Measurements from ENCODE around the gene AKT1.

The AKT1 gene

DNA sequence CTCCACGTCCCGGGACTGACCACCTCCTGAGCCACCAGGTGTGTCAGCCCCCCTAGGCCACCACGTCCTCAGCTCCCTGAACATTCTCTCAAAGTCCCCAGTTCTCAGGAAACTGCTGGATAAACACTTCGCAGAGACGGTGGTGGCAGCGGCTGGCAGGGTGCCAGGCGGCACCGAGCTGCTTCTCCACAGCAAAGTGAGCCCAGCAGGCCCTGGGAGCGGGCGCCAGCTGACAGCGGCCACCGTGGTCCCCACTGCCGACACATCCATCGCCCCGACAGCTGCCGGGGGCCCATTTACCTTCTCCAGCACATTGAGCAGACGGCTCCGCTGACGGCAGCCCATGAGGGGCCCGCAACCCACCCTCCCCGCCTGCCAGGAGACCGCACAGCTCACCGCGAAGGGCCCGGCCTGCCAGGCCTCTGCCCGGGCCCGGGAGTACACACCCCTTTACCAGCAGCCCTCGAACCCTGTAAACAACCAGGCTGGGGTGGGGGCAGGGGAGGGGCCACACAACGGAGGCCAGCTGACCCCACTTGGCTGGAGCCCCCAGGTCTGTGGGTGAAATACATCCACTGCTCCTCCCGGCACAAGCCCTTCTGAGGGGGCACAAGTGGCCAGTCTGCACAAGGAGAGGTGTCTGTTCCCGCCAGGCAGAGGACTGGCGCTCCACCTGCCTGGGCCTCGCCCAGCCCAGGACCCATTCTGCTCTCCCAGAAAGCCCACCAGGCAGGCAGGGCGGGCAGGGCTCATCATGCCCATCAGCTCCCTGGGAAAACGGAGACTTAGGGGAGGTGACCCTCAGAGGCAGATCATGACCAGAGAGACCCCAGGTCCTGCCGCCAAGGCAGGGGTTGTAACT, 10.5 kb downstream of the AKT1 start:
- DNase-seq = no peak

DNA sequence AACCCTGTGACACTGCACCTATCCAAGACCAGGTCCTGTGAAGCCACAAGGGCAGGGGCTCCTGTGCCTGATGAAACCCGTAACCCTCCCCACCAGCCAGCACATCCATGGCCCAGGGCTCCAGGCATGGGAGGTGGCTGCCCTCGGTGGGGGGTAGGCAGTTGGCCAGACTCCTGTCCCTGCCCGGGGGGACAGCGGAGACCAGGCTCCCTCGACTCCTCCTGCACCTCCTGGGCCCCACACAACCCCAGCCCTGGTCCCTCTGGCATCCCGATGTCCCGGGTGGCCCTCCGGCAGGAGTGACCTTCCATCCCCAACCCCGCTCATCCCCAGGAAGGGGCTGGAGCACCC, 11.4 kb downstream of the AKT1 start:
- DNase-seq = no peak

- no peak for DNase-seq
These were observed 11.9 kb downstream of the AKT1 start for GRCh38 chr14:104783484-104784217.

GRCh38 chr14:104782808-104783139, 12.8 kb downstream of the AKT1 start:
- no peak for DNase-seq

- DNase-seq = no peak
These were observed 13.3 kb downstream of the AKT1 start for GRCh38 chr14:104782086-104782807.

DNA sequence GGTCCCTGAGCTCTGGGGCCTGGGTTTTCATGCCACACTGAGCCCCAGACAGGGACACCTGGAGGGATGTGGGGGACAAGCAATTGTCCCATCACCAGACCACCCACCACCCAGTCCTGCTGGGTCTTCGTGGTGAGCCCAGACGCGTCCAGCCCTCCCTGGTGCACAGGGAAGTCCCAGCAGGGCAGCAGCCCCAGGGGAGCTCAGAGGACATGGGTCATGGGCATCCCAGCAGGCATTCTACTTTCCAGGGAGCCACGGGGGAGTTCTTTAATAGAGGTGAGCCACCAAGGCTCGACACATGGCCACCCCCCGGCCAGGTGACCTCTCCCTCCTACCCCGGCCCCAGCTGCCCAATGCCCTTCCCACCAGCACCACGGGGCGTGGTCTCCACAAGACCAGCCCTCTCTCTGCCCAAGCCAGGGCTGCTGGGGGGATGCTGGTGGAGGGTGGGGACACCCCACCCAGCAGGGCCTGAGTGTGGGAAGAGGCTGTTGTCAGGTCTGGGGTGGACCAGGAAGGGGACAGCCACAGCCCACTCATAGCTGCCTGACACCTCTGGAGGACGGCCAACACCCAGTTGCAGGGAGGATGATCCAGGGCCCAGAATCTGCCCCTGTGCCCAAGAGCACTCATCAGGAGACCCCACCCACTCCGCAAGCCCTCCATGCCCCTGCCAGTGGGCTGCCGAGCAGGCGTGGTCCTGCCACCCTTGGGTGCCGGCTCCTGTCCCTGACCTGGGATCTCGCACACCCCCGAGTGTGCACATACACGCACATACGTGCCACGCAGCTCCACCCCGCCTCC, 14.1 kb downstream of the AKT1 start:
- no peak for DNase-seq

GRCh38 chr14:104780513-104781030, 15.0 kb downstream of the AKT1 start:
- DNase-seq = no peak

DNA sequence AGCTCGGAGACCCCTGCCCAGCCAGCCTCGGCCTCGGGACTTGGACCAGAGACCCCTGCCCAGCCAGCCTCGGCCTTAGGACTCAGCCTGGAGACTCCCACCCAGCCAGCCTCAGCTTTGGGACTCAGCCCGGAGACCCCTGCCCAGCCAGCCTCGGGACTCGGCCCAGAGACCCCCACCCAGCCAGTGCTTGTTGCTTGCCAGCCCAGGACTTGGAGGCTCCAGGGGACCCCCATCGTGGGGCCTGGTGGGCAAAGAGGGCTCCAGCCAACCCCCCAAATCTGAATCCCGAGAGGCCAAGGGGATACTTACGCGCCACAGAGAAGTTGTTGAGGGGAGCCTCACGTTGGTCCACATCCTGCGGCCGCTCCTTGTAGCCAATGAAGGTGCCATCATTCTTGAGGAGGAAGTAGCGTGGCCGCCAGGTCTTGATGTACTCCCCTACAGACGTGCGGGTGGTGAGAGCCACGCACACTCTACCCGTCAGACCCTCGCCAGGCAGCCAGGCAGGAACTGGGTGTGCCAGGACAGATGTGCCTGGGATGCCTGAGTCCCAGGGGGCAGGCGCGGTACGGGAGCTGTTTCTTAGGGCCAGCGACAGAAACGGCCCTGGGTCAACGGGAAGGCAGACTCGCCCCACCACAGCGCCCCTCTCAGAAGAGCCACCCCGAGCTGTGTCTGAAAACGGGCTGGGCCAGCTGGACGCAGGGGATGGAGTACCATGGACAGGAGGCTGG, 15.6 kb downstream of the AKT1 start:
- no peak for DNase-seq

DNA sequence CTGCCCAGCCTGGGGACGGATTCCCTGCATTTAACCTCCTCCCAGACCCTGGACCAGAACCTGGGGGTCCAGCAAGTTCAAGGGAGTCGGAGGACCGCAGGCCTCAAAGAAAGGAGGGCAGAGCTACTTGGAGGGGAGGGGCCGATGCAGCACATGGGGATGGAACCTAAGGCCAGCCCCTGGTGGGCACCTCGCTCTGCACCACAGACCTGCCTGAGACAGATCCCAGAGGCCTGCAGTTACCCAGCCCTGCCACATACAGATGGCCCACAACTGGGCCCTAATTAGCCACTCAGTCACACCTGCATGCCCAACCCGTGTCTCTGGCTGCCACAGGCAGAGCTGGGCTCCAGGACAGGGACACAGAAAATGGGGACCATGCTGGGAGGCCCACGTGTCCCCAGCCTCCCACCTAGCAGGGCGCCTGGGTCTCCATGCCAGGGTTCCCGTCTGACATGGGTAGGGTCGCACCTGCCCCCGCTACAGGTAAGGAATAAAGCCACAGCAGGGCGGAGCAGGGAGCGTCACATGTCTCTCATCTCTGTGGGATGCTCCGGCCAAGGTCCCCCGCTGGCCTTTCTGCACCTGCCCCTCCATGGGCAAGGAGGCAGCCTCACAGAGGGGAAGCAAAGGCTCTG, 16.7 kb downstream of the AKT1 start:
- DNase-seq = no peak

DNA sequence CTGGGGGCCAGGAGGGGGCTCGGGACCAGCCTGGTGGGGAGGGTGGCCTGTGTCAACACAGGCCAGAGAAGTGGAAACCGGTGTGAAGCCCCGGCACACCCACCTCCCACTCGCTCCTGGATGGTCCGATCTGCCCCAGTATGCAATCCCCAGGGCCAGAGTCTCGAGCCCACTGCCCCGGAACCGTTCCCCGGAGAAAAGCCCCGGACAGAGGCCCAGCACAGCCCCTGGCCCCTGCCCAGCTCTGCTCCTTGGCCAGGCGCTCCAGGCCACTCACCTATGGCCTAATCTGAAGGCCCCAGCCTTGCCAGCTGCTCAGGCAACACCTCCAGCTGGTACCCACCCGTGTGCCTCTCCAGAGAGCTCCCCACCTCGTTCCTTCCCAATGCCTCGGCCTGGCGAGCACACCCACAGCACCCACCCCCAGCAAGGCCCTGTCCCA, 17.7 kb downstream of the AKT1 start:
- no peak for DNase-seq

- no peak for DNase-seq
These were observed 18.4 kb downstream of the AKT1 start for GRCh38 chr14:104776961-104777807.

GRCh38 chr14:104776481-104776880, 19.1 kb downstream of the AKT1 start:
- no peak for DNase-seq

GRCh38 chr14:104775073-104775489, 20.5 kb downstream of the AKT1 start:
- DNase-seq = no peak

DNA sequence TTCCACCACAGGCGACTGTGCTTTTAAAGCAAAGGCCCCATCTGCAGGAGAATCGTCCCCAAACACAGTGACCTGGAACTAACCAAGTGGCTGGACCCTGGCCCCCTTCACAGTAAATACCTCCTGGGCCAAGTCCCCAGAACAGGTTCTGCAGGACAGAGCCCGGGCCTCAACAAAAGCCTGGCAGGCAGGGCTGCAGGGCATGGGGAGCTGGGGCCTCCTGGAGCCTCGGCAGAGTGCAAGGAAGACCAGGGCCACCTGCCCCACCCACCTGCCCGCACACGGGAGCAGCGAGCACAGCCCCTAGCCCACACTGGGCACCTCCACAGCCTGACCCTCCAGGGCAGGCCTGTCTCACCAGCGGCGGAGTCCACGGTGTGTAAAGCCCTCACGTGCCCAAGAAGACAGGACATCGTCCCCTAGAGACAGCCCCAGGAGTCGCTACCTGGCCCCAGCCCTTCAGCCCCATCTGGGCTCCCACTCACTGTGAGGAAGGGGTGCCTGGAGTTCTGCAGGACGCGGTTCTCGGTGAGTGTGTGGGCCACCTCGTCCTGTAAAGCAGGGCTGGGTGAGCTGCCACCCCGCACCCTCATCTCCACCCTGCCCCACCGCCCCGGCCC, 21.0 kb downstream of the AKT1 start:
- no peak for DNase-seq

DNA sequence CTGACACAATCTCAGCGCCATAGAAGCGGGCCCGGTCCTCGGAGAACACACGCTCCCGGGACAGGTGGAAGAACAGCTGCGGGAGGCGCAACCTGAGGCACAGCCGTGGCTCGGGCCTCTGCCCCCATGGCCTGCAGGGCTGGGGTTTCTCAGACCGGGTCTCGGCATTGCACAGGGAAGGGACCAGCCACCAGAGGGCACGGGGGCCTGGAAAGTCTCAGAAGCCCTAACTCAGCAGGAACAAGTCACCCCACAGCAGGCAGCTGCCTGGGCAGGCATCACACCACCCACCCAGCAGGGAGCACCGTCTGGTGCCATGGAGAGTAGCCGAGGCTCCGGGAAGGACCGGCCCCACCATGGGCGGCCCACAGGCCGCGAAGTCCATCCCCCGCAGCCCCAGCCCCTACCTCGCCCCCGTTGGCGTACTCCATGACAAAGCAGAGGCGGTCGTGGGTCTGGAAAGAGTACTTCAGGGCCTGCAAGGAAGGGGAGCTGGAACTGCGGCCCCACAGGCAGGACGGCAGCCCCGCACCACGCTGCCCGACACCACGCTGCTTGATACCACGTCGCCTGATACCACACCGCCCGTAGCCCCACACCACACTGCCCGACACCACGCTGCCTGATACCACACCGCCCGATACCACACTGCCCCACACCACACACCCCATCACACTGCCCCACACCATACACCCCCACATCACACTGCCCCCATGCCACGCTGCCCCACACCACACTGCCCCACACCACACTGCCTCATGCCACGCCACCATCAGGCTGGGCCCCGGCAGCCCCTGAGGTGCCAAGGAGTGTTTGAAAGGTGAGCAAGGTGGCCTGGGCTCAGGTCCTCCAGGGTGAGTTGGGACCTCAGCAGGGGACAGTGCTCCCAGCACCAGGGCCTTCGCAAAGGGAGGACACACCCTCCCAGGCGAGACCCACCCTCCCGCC, 21.8 kb downstream of the AKT1 start:
- peak in 1 of 2 experiments; percentile 29 for DNase-seq

DNA sequence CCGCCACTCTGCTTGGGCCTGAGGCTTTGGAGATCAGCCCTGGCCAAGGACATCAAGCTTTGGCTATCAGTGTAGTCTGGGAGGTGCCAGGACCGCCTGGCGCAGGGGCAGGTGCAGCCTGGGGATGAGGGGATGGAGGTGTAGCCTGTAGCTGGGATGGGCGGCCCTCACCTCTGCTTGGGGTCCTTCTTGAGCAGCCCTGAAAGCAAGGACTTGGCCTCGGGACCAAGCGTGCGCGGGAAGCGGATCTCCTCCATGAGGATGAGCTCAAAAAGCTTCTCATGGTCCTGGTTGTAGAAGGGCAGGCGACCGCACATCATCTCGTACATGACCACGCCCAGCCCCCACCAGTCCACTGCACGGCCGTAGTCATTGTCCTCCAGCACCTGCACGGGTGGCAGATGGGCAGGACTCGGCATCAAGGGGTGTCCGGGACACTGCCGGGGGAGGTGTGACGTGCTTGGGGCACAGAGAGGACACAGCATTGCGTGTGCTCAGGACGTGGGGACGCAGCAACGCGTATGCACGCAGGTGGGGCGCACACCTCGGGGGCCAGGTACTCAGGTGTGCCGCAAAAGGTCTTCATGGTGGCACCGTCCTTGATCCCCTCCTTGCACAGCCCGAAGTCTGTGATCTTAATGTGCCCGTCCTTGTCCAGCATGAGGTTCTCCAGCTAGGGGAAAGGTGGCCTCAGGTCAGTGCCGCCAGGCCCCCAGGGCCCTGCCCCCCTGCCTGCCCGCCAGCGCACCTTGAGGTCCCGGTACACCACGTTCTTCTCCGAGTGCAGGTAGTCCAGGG, 22.6 kb downstream of the AKT1 start:
- no peak for DNase-seq

DNA sequence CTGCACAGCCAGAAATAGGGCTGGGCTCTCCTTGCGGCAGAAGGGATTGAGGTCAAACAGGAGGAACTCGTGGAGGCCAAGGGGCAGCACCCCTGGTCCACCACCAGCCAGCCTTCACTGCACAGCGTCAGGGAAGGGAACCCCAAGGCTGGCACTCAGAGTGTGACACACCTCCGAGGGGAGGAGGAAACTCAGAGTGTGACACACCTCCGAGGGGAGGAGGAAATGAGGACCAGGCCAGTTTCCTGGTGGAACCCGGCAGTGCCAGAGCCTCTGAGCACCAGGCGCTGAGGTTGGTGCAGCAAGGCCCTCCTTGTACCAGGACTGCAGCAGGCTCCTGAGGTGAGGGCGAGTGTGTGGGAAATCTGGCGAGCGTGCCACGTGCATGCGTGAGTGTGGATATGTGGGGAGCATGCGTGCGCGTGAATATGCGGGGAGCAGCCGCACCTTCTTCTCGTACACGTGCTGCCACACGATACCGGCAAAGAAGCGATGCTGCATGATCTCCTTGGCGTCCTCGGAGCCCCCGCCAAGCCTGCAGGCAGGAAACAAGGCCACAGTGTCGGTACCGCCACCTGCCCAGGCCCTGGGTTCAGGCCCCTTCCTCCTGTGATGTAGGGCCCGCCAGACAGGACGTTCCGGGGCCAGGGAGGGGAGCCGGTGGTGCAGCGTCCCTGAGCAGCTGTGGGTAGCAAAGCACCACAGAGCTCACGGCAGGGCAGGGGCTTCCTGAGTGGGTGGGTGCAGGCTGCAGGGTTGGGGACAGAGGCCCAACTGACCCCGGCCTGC, 23.4 kb downstream of the AKT1 start:
- no peak for DNase-seq

Measured in NCI-H526 (cell line).